Brain microvascular endothelial cell (primary cell): Measurements from ENCODE around the gene SERPINA9.

Experiments
- DNase-seq: peaks from one replicate; pipeline ENCODE4 v3.0.0-alpha.2; 2020
- H3K27ac ChIP-seq: fragments of 250-450 bp; sonication (Bioruptor Pico); 2 replicates; pipeline ENCODE4 v1.5.1; 2020; ENCODE audit warnings: mild to moderate bottlenecking, moderate library complexity
- H3K27me3 ChIP-seq: fragments of 250-450 bp; sonication (Bioruptor Pico); replicated peaks from 2 replicates; pipeline ENCODE4 v1.5.1; 2020; ENCODE audit warnings: mild to moderate bottlenecking
- H3K36me3 ChIP-seq: fragments of 250-450 bp; sonication (Bioruptor Pico); replicated peaks from 2 replicates; pipeline ENCODE4 v1.5.1; 2020; ENCODE audit warnings: mild to moderate bottlenecking
- H3K4me3 ChIP-seq: 2 replicates; pipeline ENCODE4 v1.5.1; 2011; ENCODE audit warnings: low read depth, mild to moderate bottlenecking, control low read depth, low read length, moderate library complexity
- CTCF ChIP-seq: IDR thresholded peaks from 2 replicates; pipeline ENCODE4 v1.5.1; 2011; ENCODE audit warnings: low read depth, mild to moderate bottlenecking, moderate library complexity, low read length, control low read depth, inconsistent platforms; ENCODE audit errors: missing control alignments
- in situ Hi-C: cut with HindIII; loops from 2 replicates; pipeline ENCODE4 v1.10.0; 2017; ENCODE audit warnings: low sequenced_read_pairs, low pct_ligation_motif_present

SERPINA9 gene

GRCh38 chr14:94445003-94445402 lies 31.0 kb downstream of the SERPINA9 start:
- in situ Hi-C loops, result no loop called here
- Histone ChIP-seq H3K27ac (no peak overlapping the region), H3K4me3 (no peak overlapping the region), H3K27me3 (no peaks in the 10 kb centered on the region), H3K36me3 (no peaks in the 10 kb centered on the region)
- DNase-seq, result no peak
- no peak for TF ChIP-seq CTCF

GRCh38 chr14:94441531-94442205 lies 34.3 kb downstream of the SERPINA9 start:
- Histone ChIP-seq H3K27me3 (no peaks in the 10 kb centered on the region), H3K27ac (no peak overlapping the region), H3K4me3 (no peak overlapping the region), H3K36me3 (no peaks in the 10 kb centered on the region)
- in situ Hi-C loops, result no loop called here
- DNase-seq, result no peak
- no peak for TF ChIP-seq CTCF

GRCh38 chr14:94441130-94441529 lies 34.9 kb downstream of the SERPINA9 start:
- Histone ChIP-seq H3K4me3 (no peak overlapping the region), H3K27me3 (no peaks in the 10 kb centered on the region), H3K36me3 (no peaks in the 10 kb centered on the region), H3K27ac (no peak overlapping the region)
- no peak for TF ChIP-seq CTCF
- in situ Hi-C loops, result no loop called here
- DNase-seq, result no peak

DNA sequence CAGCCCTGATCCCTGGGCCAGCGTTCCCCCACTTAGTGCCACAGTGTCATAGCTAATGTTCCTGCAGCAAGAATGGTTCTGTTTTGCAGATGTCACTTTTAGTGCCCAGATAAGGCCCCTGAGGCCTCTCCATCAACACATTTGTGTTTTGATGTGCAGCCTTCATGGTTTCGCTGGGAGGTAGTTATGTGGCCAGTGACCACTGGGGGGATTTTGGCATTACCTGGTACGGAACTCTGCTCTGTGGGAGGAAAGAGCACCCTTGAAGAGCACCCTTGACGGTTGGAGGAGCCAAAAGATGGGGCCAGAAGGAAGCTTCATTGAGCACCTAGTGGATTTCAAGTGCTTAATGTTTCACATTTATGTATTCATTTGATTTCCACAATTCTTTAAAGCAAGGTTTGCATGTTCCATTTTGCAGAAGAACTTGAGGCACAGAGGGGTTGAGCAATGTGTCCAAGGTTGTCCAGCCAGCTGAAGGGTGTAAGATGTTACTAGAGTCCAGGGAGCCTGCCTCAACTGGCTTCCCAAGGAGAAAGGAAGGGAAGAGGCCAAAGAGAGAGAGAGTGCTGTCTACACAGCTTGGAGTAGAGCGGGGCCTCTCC lies 36.4 kb downstream of the SERPINA9 start:
- peak; percentile 33 for TF ChIP-seq CTCF
- Histone ChIP-seq H3K36me3 (no peaks in the 10 kb centered on the region), H3K27me3 (no peaks in the 10 kb centered on the region), H3K4me3 (no peak overlapping the region), H3K27ac (no peak overlapping the region)
- no peak for DNase-seq
- in situ Hi-C loops, result no loop called here

GRCh38 chr14:94428610-94429009 lies 47.4 kb downstream of the SERPINA9 start:
- TF ChIP-seq CTCF, result no peak
- DNase-seq, result no peak
- no peak overlapping the region for H3K27ac ChIP-seq
- H3K36me3 ChIP-seq, result no peaks in the 10 kb centered on the region
- in situ Hi-C loops, result no loop called here
- no peaks in the 10 kb centered on the region for H3K27me3 ChIP-seq
- H3K4me3 ChIP-seq, result no peak overlapping the region
